Measurements from ENCODE around the gene ATF5.

GRCh38 chr19:49896863-49897621, 32.0 kb upstream of the ATF5 start, which contains the start of gene IL4I1:
- TF ChIP-seq, protein P1, sequence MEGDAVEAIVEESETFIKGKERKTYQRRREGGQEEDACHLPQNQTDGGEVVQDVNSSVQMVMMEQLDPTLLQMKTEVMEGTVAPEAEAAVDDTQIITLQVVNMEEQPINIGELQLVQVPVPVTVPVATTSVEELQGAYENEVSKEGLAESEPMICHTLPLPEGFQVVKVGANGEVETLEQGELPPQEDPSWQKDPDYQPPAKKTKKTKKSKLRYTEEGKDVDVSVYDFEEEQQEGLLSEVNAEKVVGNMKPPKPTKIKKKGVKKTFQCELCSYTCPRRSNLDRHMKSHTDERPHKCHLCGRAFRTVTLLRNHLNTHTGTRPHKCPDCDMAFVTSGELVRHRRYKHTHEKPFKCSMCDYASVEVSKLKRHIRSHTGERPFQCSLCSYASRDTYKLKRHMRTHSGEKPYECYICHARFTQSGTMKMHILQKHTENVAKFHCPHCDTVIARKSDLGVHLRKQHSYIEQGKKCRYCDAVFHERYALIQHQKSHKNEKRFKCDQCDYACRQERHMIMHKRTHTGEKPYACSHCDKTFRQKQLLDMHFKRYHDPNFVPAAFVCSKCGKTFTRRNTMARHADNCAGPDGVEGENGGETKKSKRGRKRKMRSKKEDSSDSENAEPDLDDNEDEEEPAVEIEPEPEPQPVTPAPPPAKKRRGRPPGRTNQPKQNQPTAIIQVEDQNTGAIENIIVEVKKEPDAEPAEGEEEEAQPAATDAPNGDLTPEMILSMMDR (conservative IDR thresholded peaks at IDR 0.05), result no peak
- no peak for TF ChIP-seq ZFX (IDR thresholded peaks at IDR 0.05)
